ENCODE measurements around the gene FURIN.

Gene FURIN

GRCh38 chr15:90870354-90871138 lies 2.2 kb downstream of the FURIN start:
- DNase-seq (ENCODE audit: low read depth) = peak; percentile 30
- peak overlapping the region; percentile 72 for H3K4me3 ChIP-seq (ENCODE audit: low read depth, low read length)
- TF ChIP-seq CTCF (conservative IDR thresholded peaks at IDR 0.05; ENCODE audit: low read depth, low read length) = no peak

- DNase-seq (ENCODE audit: low read depth) = no peak
- no peak for TF ChIP-seq CTCF (conservative IDR thresholded peaks at IDR 0.05; ENCODE audit: low read depth, low read length)
- H3K4me3 ChIP-seq (ENCODE audit: low read depth, low read length) = peak overlapping the region; percentile 72
Observed at GRCh38 chr15:90871139-90871715, 2.8 kb downstream of the FURIN start.

- DNase-seq (ENCODE audit: low read depth) = no peak
- peak overlapping the region; percentile 72 for H3K4me3 ChIP-seq (ENCODE audit: low read depth, low read length)
- no peak for TF ChIP-seq CTCF (conservative IDR thresholded peaks at IDR 0.05; ENCODE audit: low read depth, low read length)
Observed at GRCh38 chr15:90871716-90872485, 3.5 kb downstream of the FURIN start.

- TF ChIP-seq CTCF (conservative IDR thresholded peaks at IDR 0.05; ENCODE audit: low read depth, low read length) = no peak
- peak overlapping the region; percentile 72 for H3K4me3 ChIP-seq (ENCODE audit: low read depth, low read length)
- DNase-seq (ENCODE audit: low read depth) = peak; percentile 83
Observed at GRCh38 chr15:90872486-90873184, 4.2 kb downstream of the FURIN start.

- peak overlapping the region; percentile 16 for H3K4me3 ChIP-seq (ENCODE audit: low read depth, low read length)
- DNase-seq (ENCODE audit: low read depth) = no peak
Observed at GRCh38 chr15:90873488-90873997, 5.2 kb downstream of the FURIN start.

More at GRCh38 chr15:90873488-90873997, 5.2 kb downstream of the FURIN start:
- TF ChIP-seq CTCF (conservative IDR thresholded peaks at IDR 0.05; ENCODE audit: low read depth, low read length) = no peak
